Stimulated activated naive CD8-positive, alpha-beta T cell treated with anti-CD3 and anti-CD28 coated beads, Interleukin-15, amount 100 ng/mL, for 72 hours (primary cell): ENCODE data around the gene THUMPD2.
"Not testable (repeated sequence)": the region's sequence is repeated elsewhere in the genome, so short reads cannot be mapped to it uniquely, and the experiment has no call there.

Source experiments
- ATAC-seq: fragments of 150-1000 bp; cut with Tn5 transposase; 2 replicates; pipeline ENCODE4 v1.10.0; 2021; ENCODE audit warnings: mild to moderate bottlenecking, moderate library complexity
- DNase-seq, 2 donors: peaks; one replicate each; pipeline ENCODE4 v3.0.0; 2021 to 2022
- H3K27ac Mint-ChIP-seq, 2 donors: one replicate each; pipeline ENCODE4 v1.8.0; 2022; ENCODE audit warnings: mild to moderate bottlenecking in 2 of 2, mixed read lengths in 2 of 2, moderate library complexity in 2 of 2
- H3K27me3 Mint-ChIP-seq: one replicate; pipeline ENCODE4 v1.8.0; 2022; ENCODE audit warnings: mixed read lengths
- H3K4me1 Mint-ChIP-seq: one replicate; pipeline ENCODE4 v1.8.0; 2022; ENCODE audit warnings: mild to moderate bottlenecking, mixed read lengths
- H3K4me3 Mint-ChIP-seq, 2 donors: one replicate each; pipeline ENCODE4 v1.8.0; 2022; ENCODE audit warnings: mild to moderate bottlenecking in 2 of 2, mixed read lengths in 2 of 2, moderate library complexity in 1 of 2
- H3K9me3 Mint-ChIP-seq, 2 donors: one replicate each; pipeline ENCODE4 v1.8.0; 2022; ENCODE audit warnings: mixed read lengths in 2 of 2

THUMPD2 gene

GRCh38 chr2:39733070-39733674 is 45.9 kb downstream of the THUMPD2 start:
- no peak for DNase-seq
- Mint-ChIP-seq H3K27ac (no peak overlapping the region), H3K4me3 (no peak overlapping the region)

GRCh38 chr2:39732482-39732881 is 46.6 kb downstream of the THUMPD2 start:
- no peak overlapping the region for H3K4me3 Mint-ChIP-seq
- H3K4me1 Mint-ChIP-seq: peaks cover 9% of the 10 kb centered on the region
- DNase-seq (no peak), ATAC-seq (peak; percentile 39)
- no peak overlapping the region for H3K27ac Mint-ChIP-seq
- H3K27me3 Mint-ChIP-seq: no peaks in the 10 kb centered on the region
- H3K9me3 Mint-ChIP-seq: peaks cover 0 to 11% of the 10 kb centered on the region in 2 donors

More at GRCh38 chr2:39733070-39733674, 45.9 kb downstream of the THUMPD2 start:
- no peak for ATAC-seq
- H3K27me3 Mint-ChIP-seq: no peaks in the 10 kb centered on the region
- H3K9me3 Mint-ChIP-seq: peaks cover 0 to 11% of the 10 kb centered on the region in 2 donors
- H3K4me1 Mint-ChIP-seq: peaks cover 8% of the 10 kb centered on the region

- no peak for ATAC-seq
- Mint-ChIP-seq H3K27ac (no peak overlapping the region), H3K4me3 (no peak overlapping the region), H3K9me3 (peaks cover 0 to 11% of the 10 kb centered on the region in 2 donors), H3K27me3 (no peaks in the 10 kb centered on the region), H3K4me1 (peaks cover 5% of the 10 kb centered on the region)
- no peak for DNase-seq
Measured at GRCh38 chr2:39731546-39731945, 47.5 kb downstream of the THUMPD2 start.

- DNase-seq (peak in 1 of 2 donors; percentile 10), ATAC-seq (peak; percentile 63)
- Mint-ChIP-seq H3K27me3 (no peaks in the 10 kb centered on the region), H3K4me3 (no peak overlapping the region), H3K9me3 (peaks cover 0 to 11% of the 10 kb centered on the region in 2 donors), H3K27ac (no peak overlapping the region), H3K4me1 (peaks cover 12% of the 10 kb centered on the region)
Measured at GRCh38 chr2:39730685-39731302, 48.3 kb downstream of the THUMPD2 start.

- DNase-seq: no peak
- H3K4me3 Mint-ChIP-seq: no peak overlapping the region
- no peak for ATAC-seq
- peaks cover 0 to 11% of the 10 kb centered on the region in 2 donors for H3K9me3 Mint-ChIP-seq
- H3K27me3 Mint-ChIP-seq: no peaks in the 10 kb centered on the region
- peaks cover 12% of the 10 kb centered on the region for H3K4me1 Mint-ChIP-seq
- H3K27ac Mint-ChIP-seq: no peak overlapping the region
Measured at GRCh38 chr2:39730276-39730675, 48.8 kb downstream of the THUMPD2 start.

- Mint-ChIP-seq H3K27ac (no peak overlapping the region), H3K4me3 (no peak overlapping the region), H3K9me3 (peaks cover 0 to 2% of the 10 kb centered on the region in 2 donors), H3K4me1 (peaks cover 12% of the 10 kb centered on the region), H3K27me3 (no peaks in the 10 kb centered on the region)
- peak; percentile 69 for ATAC-seq
- peak; percentile 15 to 37 for DNase-seq
Measured at GRCh38 chr2:39728941-39729351, 50.1 kb downstream of the THUMPD2 start.

- not testable (repeated sequence) for H3K9me3 Mint-ChIP-seq, DNase-seq, ATAC-seq, H3K27me3 Mint-ChIP-seq, H3K4me3 Mint-ChIP-seq, H3K27ac Mint-ChIP-seq
- peaks cover 12% of the 10 kb centered on the region for H3K4me1 Mint-ChIP-seq
Measured at GRCh38 chr2:39728085-39728484, 51.0 kb downstream of the THUMPD2 start.

GRCh38 chr2:39725401-39725800 is 53.7 kb downstream of the THUMPD2 start:
- no peak for ATAC-seq
- H3K4me1 Mint-ChIP-seq: peaks cover 12% of the 10 kb centered on the region
- no peak overlapping the region for H3K27ac Mint-ChIP-seq
- no peak for DNase-seq
- no peaks in the 10 kb centered on the region for H3K9me3 Mint-ChIP-seq
- H3K27me3 Mint-ChIP-seq: peaks cover 4% of the 10 kb centered on the region
- H3K4me3 Mint-ChIP-seq: no peak overlapping the region

- Mint-ChIP-seq H3K4me3 (no peak overlapping the region), H3K9me3 (no peaks in the 10 kb centered on the region), H3K4me1 (peaks cover 12% of the 10 kb centered on the region), H3K27me3 (peaks cover 8% of the 10 kb centered on the region), H3K27ac (no peak overlapping the region)
- DNase-seq (no peak), ATAC-seq (no peak)
Measured at GRCh38 chr2:39724828-39725144, 54.3 kb downstream of the THUMPD2 start.

GRCh38 chr2:39723946-39724827 is 54.9 kb downstream of the THUMPD2 start:
- peaks cover 8% of the 10 kb centered on the region for H3K27me3 Mint-ChIP-seq
- H3K9me3 Mint-ChIP-seq: no peaks in the 10 kb centered on the region
- H3K4me3 Mint-ChIP-seq: no peak overlapping the region
- DNase-seq (no peak), ATAC-seq (no peak)
- H3K27ac Mint-ChIP-seq: no peak overlapping the region
- H3K4me1 Mint-ChIP-seq: peaks cover 12% of the 10 kb centered on the region

GRCh38 chr2:39723497-39723896 is 55.6 kb downstream of the THUMPD2 start:
- ATAC-seq: no peak
- Mint-ChIP-seq H3K27me3 (peaks cover 8% of the 10 kb centered on the region), H3K4me3 (no peak overlapping the region), H3K9me3 (no peaks in the 10 kb centered on the region), H3K4me1 (peaks cover 12% of the 10 kb centered on the region), H3K27ac (no peak overlapping the region)
- no peak for DNase-seq

- Mint-ChIP-seq H3K27me3 (peaks cover 8% of the 10 kb centered on the region), H3K9me3 (no peaks in the 10 kb centered on the region)
- no peak for ATAC-seq
Measured at GRCh38 chr2:39720970-39721369, 58.1 kb downstream of the THUMPD2 start.

GRCh38 chr2:39719317-39719716 is 59.7 kb downstream of the THUMPD2 start:
- no peaks in the 10 kb centered on the region for H3K9me3 Mint-ChIP-seq
- no peak for DNase-seq
- no peak for ATAC-seq
- H3K27ac Mint-ChIP-seq: no peak overlapping the region
- H3K4me3 Mint-ChIP-seq: no peak overlapping the region
- H3K27me3 Mint-ChIP-seq: peaks cover 13% of the 10 kb centered on the region
- H3K4me1 Mint-ChIP-seq: no peaks in the 10 kb centered on the region

More at GRCh38 chr2:39720970-39721369, 58.1 kb downstream of the THUMPD2 start:
- Mint-ChIP-seq H3K27ac (no peak overlapping the region), H3K4me1 (peaks cover 2% of the 10 kb centered on the region), H3K4me3 (no peak overlapping the region)
- no peak for DNase-seq

- no peaks in the 10 kb centered on the region for H3K9me3 Mint-ChIP-seq
- H3K27me3 Mint-ChIP-seq: peaks cover 19% of the 10 kb centered on the region
- no peak for ATAC-seq
- H3K4me3 Mint-ChIP-seq: no peak overlapping the region
- DNase-seq: no peak
- no peaks in the 10 kb centered on the region for H3K4me1 Mint-ChIP-seq
- no peak overlapping the region for H3K27ac Mint-ChIP-seq
Measured at GRCh38 chr2:39718483-39718882, 60.6 kb downstream of the THUMPD2 start.

- no peaks in the 10 kb centered on the region for H3K4me1 Mint-ChIP-seq
- H3K4me3 Mint-ChIP-seq: no peak overlapping the region
- peaks cover 26% of the 10 kb centered on the region for H3K27me3 Mint-ChIP-seq
- ATAC-seq: no peak
- no peak overlapping the region for H3K27ac Mint-ChIP-seq
- no peak for DNase-seq
- no peaks in the 10 kb centered on the region for H3K9me3 Mint-ChIP-seq
Measured at GRCh38 chr2:39717067-39717466, 62.0 kb downstream of the THUMPD2 start.

- Mint-ChIP-seq H3K9me3 (no peaks in the 10 kb centered on the region), H3K27me3 (peaks cover 26% of the 10 kb centered on the region), H3K27ac (no peak overlapping the region), H3K4me3 (no peak overlapping the region), H3K4me1 (no peaks in the 10 kb centered on the region)
- DNase-seq (no peak), ATAC-seq (no peak)
Measured at GRCh38 chr2:39715822-39716221, 63.2 kb downstream of the THUMPD2 start.
